C4-2B (cell line): ENCODE data around the gene ATP2B3.

ENCODE experiments used
- ZFX ChIP-seq: fragments of 450-650 bp; IDR thresholded peaks from 2 replicates; pipeline ENCODE4 v1.6.1; 2017
- TF ChIP-seq, protein P1 (sequence below): fragments of 450-650 bp; conservative IDR thresholded peaks from 2 replicates; pipeline ENCODE4 v1.5.1; 2017; ENCODE audit warnings: mild to moderate bottlenecking

DNA sequence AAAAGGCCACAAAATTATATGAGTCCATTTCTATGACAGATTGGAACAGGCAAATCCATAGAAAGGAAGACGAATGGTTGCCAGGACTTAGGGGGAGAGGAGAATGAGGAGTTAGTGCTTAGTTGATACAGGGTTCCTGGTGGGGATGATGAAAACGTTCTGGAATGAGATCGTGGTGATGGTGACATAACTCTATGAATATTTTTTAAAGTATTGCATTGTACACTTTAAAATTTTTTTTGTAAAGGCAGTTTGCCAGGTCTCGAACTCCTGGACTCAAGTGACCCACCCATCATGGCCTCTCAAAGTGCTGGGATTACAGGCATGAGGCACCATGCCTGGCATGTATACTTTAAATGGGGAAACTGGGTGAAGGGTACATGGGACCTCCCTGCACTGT lies 91.4 kb downstream of the ATP2B3 start:
- TF ChIP-seq, protein P1, sequence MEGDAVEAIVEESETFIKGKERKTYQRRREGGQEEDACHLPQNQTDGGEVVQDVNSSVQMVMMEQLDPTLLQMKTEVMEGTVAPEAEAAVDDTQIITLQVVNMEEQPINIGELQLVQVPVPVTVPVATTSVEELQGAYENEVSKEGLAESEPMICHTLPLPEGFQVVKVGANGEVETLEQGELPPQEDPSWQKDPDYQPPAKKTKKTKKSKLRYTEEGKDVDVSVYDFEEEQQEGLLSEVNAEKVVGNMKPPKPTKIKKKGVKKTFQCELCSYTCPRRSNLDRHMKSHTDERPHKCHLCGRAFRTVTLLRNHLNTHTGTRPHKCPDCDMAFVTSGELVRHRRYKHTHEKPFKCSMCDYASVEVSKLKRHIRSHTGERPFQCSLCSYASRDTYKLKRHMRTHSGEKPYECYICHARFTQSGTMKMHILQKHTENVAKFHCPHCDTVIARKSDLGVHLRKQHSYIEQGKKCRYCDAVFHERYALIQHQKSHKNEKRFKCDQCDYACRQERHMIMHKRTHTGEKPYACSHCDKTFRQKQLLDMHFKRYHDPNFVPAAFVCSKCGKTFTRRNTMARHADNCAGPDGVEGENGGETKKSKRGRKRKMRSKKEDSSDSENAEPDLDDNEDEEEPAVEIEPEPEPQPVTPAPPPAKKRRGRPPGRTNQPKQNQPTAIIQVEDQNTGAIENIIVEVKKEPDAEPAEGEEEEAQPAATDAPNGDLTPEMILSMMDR: no peak
- no peak for TF ChIP-seq ZFX
